B cell (primary cell): ENCODE results near the gene ELAPOR1.

Experiments used
- EZH2 ChIP-seq: IDR thresholded peaks from 2 replicates; pipeline ENCODE4 v1.6.1; 2012; ENCODE audit warnings: borderline replicate concordance, low read depth, mild to moderate bottlenecking, moderate library complexity, low read length; ENCODE audit not compliant: insufficient read depth, poor library complexity, severe bottlenecking
- TF ChIP-seq, protein P1 (sequence below): fragments of 200-600 bp; IDR thresholded peaks from one replicate; pipeline ENCODE4 v1.8.0; 2022; ENCODE audit warnings: antibody characterized with exemption, mild to moderate bottlenecking

DNA sequence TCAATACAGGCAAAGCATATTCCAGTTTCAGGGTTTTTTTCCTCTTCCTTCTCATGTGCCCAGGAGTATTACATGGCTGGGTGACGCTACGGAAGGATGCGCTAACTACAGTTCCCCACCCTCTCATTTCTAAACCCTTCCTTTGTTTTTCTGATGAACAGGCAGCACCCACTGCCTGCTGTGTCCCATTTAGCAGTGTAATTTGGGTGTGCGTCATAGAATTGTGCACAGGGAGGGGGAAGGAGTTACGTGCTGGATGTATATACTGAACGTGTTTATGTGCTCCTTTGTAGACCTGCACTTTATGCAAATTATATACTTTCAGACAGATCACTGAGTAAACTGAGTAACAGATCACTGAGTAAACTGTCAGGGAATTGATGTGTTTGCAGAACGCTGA, 44.5 kb downstream of the ELAPOR1 start:
- TF ChIP-seq, protein P1, sequence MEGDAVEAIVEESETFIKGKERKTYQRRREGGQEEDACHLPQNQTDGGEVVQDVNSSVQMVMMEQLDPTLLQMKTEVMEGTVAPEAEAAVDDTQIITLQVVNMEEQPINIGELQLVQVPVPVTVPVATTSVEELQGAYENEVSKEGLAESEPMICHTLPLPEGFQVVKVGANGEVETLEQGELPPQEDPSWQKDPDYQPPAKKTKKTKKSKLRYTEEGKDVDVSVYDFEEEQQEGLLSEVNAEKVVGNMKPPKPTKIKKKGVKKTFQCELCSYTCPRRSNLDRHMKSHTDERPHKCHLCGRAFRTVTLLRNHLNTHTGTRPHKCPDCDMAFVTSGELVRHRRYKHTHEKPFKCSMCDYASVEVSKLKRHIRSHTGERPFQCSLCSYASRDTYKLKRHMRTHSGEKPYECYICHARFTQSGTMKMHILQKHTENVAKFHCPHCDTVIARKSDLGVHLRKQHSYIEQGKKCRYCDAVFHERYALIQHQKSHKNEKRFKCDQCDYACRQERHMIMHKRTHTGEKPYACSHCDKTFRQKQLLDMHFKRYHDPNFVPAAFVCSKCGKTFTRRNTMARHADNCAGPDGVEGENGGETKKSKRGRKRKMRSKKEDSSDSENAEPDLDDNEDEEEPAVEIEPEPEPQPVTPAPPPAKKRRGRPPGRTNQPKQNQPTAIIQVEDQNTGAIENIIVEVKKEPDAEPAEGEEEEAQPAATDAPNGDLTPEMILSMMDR, result no peak
- no peak for TF ChIP-seq EZH2
